IMR-90 (cell line): Measurements from ENCODE around the gene ABLIM3.
A peak's percentile ranks its signal among the peaks of the same experiment; 100 is the strongest.

Experiments
- BHLHE40 ChIP-seq: fragments of 150-350 bp; IDR thresholded peaks from 2 replicates; pipeline ENCODE4 v1.6.1; 2016; ENCODE audit warnings: mild to moderate bottlenecking, low read depth, low read length
- CEBPB ChIP-seq: IDR thresholded peaks from 2 replicates; pipeline ENCODE4 v1.6.1; 2012; ENCODE audit warnings: low read depth, low read length, improper control_type of control experiment
- MAZ ChIP-seq: IDR thresholded peaks from 2 replicates; pipeline ENCODE4 v1.6.1; 2012; ENCODE audit warnings: low read depth, mild to moderate bottlenecking, low read length, improper control_type of control experiment, moderate library complexity, borderline replicate concordance
- POLR2A ChIP-seq: IDR thresholded peaks from 2 replicates; pipeline ENCODE4 v1.6.1; 2012; ENCODE audit warnings: mild to moderate bottlenecking, low read depth, low read length
- RAD21 ChIP-seq: IDR thresholded peaks from 2 replicates; pipeline ENCODE4 v1.6.1; 2012; ENCODE audit warnings: low read length, improper control_type of control experiment
- SMC3 ChIP-seq: fragments of 150-350 bp; IDR thresholded peaks from 2 replicates; pipeline ENCODE4 v1.6.1; 2016; ENCODE audit warnings: low read depth, mild to moderate bottlenecking, antibody characterized with exemption, low read length, moderate library complexity
- TF ChIP-seq, protein P1 (sequence below): conservative IDR thresholded peaks from 2 replicates; pipeline ENCODE4 v1.5.1; 2012; ENCODE audit warnings: mild to moderate bottlenecking, low read depth, low read length, improper control_type of control experiment
- TF ChIP-seq, protein P2 (sequence below): fragments of 150-350 bp; IDR thresholded peaks from 2 replicates; pipeline ENCODE4 v1.6.1; 2017; ENCODE audit warnings: mild to moderate bottlenecking, antibody characterized with exemption, low read length, low read depth

DNA sequence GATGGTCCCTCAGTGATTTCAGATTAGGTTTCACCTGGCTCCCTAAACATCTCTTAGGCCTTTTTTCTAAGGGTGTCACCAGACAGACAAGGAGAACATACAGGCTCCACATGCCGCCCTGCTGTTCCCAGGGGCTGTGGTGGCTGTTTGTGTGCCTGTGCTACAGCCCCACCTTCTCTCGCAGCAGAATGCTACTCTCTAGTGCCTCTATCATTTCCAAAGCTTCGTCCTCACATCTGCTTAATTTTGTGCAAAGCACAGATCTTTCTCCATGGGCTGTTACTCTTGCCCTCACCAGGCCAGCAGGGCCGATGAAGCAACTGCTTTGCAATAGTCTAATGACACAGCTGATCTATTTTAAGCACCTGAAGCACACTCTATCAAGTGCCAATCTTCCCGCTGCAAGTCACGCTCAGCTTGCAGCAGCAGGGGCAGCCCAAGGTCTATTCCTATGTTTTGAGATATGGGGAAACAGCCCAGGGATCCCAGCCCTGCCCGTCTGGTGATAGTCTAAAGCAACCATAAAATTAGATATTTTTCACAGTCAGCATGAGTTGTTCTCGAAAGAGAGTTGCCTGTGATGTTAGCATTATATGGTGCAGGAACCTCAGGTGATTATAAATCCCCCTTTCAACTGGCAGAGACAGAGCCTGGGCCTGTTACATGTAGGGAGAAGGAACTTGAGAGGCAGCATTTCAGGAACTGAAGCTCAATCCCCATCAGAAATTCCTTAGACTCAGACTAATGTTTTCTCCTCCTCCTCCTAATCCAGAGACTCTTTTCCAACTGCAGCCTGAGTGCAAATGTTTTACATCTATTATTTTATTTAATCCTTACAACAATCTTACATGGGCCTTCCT, 12.7 kb downstream of the ABLIM3 start:
- TF ChIP-seq BHLHE40 (peak; percentile 32; the same call in 1 of the 2 replicates), CEBPB (peak; percentile 97), SMC3 (no peak), POLR2A (no peak), MAZ (no peak), RAD21 (no peak)
- TF ChIP-seq, protein P1, sequence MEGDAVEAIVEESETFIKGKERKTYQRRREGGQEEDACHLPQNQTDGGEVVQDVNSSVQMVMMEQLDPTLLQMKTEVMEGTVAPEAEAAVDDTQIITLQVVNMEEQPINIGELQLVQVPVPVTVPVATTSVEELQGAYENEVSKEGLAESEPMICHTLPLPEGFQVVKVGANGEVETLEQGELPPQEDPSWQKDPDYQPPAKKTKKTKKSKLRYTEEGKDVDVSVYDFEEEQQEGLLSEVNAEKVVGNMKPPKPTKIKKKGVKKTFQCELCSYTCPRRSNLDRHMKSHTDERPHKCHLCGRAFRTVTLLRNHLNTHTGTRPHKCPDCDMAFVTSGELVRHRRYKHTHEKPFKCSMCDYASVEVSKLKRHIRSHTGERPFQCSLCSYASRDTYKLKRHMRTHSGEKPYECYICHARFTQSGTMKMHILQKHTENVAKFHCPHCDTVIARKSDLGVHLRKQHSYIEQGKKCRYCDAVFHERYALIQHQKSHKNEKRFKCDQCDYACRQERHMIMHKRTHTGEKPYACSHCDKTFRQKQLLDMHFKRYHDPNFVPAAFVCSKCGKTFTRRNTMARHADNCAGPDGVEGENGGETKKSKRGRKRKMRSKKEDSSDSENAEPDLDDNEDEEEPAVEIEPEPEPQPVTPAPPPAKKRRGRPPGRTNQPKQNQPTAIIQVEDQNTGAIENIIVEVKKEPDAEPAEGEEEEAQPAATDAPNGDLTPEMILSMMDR, result no peak
- TF ChIP-seq, protein P2, sequence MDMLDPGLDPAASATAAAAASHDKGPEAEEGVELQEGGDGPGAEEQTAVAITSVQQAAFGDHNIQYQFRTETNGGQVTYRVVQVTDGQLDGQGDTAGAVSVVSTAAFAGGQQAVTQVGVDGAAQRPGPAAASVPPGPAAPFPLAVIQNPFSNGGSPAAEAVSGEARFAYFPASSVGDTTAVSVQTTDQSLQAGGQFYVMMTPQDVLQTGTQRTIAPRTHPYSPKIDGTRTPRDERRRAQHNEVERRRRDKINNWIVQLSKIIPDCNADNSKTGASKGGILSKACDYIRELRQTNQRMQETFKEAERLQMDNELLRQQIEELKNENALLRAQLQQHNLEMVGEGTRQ, result no peak
